Measurements from ENCODE around the gene ZNF8. TPM values are rescaled to one million over a fixed set of nuclear protein-coding genes. Genes with fewer than 3 reads are reported as not detected.
"Not testable (repeated sequence)": the region's sequence is repeated elsewhere in the genome, so short reads cannot be mapped to it uniquely, and the experiment has no call there.

The ZNF8 gene
- total RNA-seq, 1 donor, result 10.5 TPM

GRCh38 chr19:58294743-58295374 lies 16.1 kb downstream of the ZNF8 start:
- DNase-seq (ENCODE audit: low read depth in 2 of 3, low spot score in 2 of 3), result no peak

GRCh38 chr19:58296104-58296503 lies 17.3 kb downstream of the ZNF8 start:
- DNase-seq (ENCODE audit: low read depth in 2 of 3, low spot score in 2 of 3), result no peak

DNA sequence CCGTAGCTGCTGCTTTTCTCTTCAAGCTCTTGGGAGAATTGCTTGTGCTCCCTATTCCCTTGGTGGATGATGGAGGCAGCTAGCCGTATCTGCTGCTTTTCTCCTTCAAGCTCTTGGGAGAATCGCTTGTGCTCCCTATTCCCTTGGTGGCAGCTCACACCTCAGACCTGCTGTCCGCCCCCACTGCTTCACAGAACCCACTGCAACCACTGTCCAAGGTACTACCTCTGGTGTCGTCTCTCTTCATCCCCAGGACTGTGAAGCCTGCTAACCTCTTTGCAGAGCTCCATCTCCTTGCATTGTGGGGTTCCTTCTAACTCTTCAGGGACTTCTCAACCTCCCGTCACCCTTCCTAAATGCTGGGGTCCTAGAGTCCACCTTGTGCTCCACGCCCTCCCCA lies 21.9 kb downstream of the ZNF8 start:
- no peak for DNase-seq (ENCODE audit: low read depth in 2 of 3, low spot score in 2 of 3)

DNA sequence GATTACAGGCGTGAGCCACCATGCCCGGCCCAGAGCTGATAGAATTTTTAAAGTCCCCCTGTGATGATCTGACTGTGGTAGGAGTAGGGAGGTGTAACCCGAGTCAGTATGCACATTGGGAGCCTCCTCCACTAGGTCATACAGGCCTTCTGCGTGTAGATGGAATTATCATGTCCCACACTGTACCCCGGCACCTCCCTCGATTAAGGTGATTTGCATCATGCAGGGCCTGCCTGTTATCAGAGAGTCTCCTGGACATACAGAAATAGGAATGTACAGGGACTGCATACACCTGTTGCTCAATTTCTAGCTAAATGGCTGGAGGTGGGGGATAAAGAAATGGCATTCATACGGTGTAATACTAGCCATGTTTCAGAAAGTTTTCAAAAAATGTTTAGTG lies 25.5 kb downstream of the ZNF8 start:
- DNase-seq (ENCODE audit: low read depth in 2 of 3, low spot score in 2 of 3), result no peak

DNA sequence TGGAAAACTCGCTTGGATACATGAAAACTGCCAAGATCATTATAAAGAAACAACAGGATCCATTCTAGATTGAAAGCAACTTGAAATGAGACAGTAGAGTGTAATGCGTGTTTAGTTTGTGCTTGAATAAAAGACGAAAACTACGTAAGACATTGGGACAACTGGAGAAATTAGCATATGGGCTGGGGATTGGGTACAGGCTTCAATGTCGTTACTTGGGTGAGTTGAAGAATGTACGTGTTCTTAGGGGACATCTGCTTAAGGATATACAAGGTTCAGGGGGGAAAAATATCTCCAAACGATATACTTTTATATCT lies 26.0 kb downstream of the ZNF8 start:
- DNase-seq (ENCODE audit: low read depth in 2 of 3, low spot score in 2 of 3), result no peak

GRCh38 chr19:58305065-58305931 lies 26.5 kb downstream of the ZNF8 start, which contains the start of gene ERVK3-1:
Gene ERVK3-1 (plus strand): TSS chr19:58305377. CDS start chr19:58312169, 6,792 bp downstream.
- DNase-seq (ENCODE audit: low read depth in 2 of 3, low spot score in 2 of 3), result peak; percentile 86 to 99 (median 99)

- DNase-seq (ENCODE audit: low read depth in 2 of 3, low spot score in 2 of 3), result no peak
Measured at GRCh38 chr19:58305932-58306323, 27.2 kb downstream of the ZNF8 start.

GRCh38 chr19:58307736-58308135 lies 29.0 kb downstream of the ZNF8 start:
- no peak for DNase-seq (ENCODE audit: low read depth in 2 of 3, low spot score in 2 of 3)

DNA sequence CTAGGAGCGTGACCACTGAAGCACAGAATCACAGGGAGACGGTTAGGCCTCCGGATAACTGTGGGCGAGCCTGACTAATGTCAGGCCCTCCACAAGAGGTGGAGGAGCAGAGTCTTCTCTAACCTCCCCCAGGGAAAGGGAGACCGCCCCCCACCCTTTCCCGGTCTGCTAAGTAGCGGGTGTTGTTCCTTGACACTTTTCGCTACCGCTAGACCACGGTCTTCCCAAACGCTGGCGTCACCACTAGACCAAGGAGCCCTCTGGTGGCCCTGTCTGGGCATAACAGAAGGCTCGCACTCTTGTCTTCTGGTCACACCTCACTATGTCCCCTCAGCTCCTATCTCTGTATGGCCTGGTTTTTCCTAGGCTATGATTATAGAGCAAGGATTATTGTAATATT lies 31.9 kb downstream of the ZNF8 start:
- not testable (repeated sequence) for DNase-seq (ENCODE audit: low read depth in 2 of 3, low spot score in 2 of 3)

- DNase-seq (ENCODE audit: low read depth in 2 of 3, low spot score in 2 of 3), result no peak
Measured at GRCh38 chr19:58311345-58311865, 32.6 kb downstream of the ZNF8 start.

- DNase-seq (ENCODE audit: low read depth in 2 of 3, low spot score in 2 of 3), result no peak
Measured at GRCh38 chr19:58315580-58315979, 36.8 kb downstream of the ZNF8 start.

DNA sequence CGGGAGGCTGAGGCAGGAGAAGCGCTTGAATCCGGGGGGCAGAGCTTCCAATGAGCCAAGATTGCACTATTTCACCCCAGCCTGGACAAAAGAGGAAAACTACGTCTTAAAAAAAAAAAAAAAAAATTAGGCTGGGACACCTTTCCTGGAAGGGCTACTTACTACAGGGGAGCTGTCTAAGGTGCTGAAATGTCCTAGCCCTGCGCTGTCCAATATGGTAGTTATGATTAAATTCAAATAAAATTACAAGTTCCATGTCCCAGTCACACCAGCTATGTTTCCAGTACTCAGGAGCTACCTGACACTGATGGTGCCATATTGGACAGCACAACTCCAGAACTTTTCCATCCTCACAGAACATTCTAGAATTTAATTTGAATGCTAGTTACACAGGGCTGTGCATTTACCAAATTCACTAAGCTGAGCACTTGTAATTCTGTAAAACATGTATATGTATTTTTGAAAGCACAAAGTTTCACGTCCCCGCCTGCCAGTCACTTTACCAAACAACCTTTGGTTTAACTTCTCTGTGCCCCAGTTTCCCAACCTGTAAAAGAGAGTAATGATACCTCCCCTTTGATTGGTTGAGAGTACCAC lies 38.8 kb downstream of the ZNF8 start:
- peak in 2 of 3 donors; percentile 39 to 44 for DNase-seq (ENCODE audit: low read depth in 2 of 3, low spot score in 2 of 3)

DNA sequence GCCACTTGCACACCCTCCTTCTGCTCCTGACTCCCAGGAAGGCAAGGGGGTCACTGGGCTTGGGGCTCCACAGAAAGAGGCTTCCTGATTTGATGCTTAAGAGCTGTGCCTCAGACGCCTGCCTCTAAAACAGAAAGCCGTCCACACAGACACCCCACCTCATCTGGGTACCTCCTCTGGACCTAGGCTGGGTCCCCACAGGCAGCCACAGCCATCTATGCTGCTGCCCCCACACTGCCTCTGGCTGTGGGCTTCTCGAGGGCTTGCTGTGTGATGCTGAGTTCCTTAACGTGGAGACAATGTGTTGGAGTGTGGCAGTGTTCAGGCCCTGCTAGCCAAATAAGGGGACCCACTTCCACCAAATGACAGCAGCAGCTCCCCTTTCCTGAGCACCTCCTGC lies 39.5 kb downstream of the ZNF8 start:
- no peak for DNase-seq (ENCODE audit: low read depth in 2 of 3, low spot score in 2 of 3)

- no peak for DNase-seq (ENCODE audit: low read depth in 2 of 3, low spot score in 2 of 3)
Measured at GRCh38 chr19:58319241-58319640, 40.5 kb downstream of the ZNF8 start.

DNA sequence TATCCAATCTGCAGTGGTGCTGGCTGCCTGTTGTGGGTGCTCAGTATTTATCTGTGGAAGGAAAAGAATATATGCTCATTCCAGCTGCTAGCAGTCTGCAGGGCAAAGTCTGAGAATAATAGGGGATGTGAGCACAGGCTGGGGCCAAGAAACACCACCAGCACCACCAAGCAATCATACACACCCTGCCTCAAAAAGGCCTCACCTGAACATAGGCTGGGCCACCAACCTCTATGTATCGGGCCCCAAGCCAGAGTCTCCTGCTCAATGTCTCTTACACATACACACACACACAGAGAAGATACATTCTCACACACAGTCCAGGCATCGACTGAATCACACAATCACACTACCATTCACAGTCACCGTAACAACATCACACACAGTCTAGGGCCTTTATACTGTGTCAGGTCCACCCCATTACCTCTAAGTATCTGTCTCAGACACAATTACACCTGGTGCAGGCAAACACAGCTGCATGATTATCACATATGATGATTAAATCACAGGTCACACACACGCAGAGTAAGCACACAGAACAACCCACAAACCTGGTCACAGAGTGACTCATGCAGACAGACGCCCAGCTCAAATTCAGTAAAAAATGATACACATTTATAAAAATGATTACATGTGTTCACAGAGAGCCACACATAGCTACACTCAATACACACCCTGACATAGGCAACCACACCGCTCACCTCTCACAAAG lies 46.7 kb downstream of the ZNF8 start:
- DNase-seq (ENCODE audit: low read depth in 2 of 3, low spot score in 2 of 3), result no peak

- DNase-seq (ENCODE audit: low read depth in 2 of 3, low spot score in 2 of 3), result no peak
Measured at GRCh38 chr19:58326501-58326913, 47.8 kb downstream of the ZNF8 start.

- peak; percentile 65 to 91 (median 87) for DNase-seq (ENCODE audit: low read depth in 2 of 3, low spot score in 2 of 3)
Measured at GRCh38 chr19:58326914-58327726, 48.4 kb downstream of the ZNF8 start, which contains the start of gene ZSCAN22. Gene ZSCAN22 (plus strand): TSS chr19:58326994. CDS start chr19:58334803, 7,809 bp downstream.

DNA sequence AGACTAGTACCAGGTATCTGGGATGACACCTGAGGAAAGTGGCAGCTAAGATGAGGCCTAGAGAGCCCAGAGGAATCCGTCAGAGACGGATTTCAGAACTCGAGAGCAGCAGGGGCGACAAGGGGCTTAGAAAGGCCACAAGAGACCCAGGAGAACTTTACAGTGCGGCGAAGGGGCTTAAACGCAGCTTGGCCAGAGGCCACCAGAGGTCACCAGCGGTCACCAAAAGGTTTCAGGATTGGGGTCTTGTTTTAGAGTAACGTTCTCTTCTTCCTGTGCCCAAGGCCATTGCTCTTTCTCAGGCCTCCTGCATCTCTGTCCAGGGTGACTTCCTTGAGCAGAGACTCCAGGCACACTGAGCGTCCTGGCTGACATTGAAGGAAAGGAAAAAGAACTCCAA lies 50.2 kb downstream of the ZNF8 start:
- DNase-seq (ENCODE audit: low read depth in 2 of 3, low spot score in 2 of 3), result peak in 2 of 3 donors; percentile 44 to 67

GRCh38 chr19:58330458-58330857 lies 51.7 kb downstream of the ZNF8 start:
- DNase-seq (ENCODE audit: low read depth in 2 of 3, low spot score in 2 of 3), result no peak

- DNase-seq (ENCODE audit: low read depth in 2 of 3, low spot score in 2 of 3), result no peak
Measured at GRCh38 chr19:58332697-58333096, 53.9 kb downstream of the ZNF8 start.

All from hematopoietic multipotent progenitor cell (in vitro differentiated cells).